Mesenteric fat pad (tissue), 1 donor: Measurements from ENCODE around the gene PRDX3. TPM values are rescaled to one million over a fixed set of nuclear protein-coding genes. Genes with fewer than 3 reads are reported as not detected.

Experiments used
- DNase-seq: peaks from one replicate; pipeline ENCODE4 v3.0.0-alpha.2; 2020; ENCODE audit warnings: low spot score
- long read RNA-seq: library from polyadenylated mRNA; unstranded; transcript quantifications from one replicate; pipeline ENCODE4 v2.0.0, GENCODE V29; 2020
- total RNA-seq: library from RNA; stranded (reverse); fragmentation: NEBNext Ultra II Directional; extraction: Animal tissue kit (Norgen Biotek cat#: 25700); gene quantifications from one replicate; pipeline ENCODE4 v1.2.1, GENCODE V29; 2021
- donor health status: DM: yes; HTN: yes; CAD: no.

The PRDX3 gene
- 141 TPM for total RNA-seq
- long read RNA-seq, transcript PRDX3-201 (7 exons, 1,591 nt): major isoform, 836 of 869 reads
- long read RNA-seq, partial matches to known transcripts: 19 of 869 reads
- long read RNA-seq, other reads (novel, unspliced or antisense): 12 of 869 reads

- DNase-seq: peak; percentile 96
These were observed at the start of gene PRDX3 for GRCh38 chr10:119178372-119179119. Gene PRDX3, minus strand, starts transcription at chr10:119178812. Its CDS starts 22 bp downstream, at chr10:119178790.

DNA sequence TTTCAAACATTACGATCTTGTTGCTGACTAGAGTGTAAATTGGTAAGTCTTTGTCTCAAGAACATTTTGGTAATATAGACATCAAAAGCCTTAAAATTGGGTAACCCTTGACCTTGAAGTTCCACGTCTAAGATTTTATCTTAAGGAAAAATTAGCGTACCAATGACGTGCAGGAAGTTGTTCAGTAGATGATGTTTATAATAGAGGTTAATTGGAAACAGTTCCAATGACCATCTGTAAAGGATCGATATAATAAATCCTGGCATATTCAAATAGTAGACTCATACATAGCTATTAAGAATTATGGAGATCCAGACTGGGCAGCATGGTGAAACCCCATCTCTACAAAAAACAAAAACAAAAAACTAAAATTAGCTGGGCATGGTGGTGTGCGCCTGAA lies 49.2 kb upstream of the PRDX3 start:
- DNase-seq: no peak

GRCh38 chr10:119225083-119225658 lies 46.6 kb upstream of the PRDX3 start:
- DNase-seq: no peak

DNA sequence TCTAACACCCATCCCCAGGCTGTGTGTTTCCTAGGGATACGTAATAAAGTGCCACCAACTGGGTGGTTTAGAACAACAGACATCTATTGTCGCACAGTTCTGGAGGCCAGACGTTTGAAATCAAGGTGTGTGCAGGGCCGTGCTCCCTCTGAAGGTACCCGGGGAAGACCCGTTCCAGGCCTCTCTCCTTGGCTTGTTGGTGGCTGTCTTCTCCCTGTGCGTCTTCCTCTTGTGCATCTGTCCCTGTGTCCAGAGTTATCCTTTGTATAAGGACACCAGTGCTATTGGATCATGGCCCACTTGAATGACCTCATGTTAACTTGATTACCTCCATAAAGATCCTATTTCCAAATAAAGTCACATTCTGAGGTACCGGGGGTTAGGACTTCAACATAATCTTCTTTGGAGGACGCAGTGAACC lies 44.4 kb upstream of the PRDX3 start:
- DNase-seq: no peak

- no peak for DNase-seq
These were observed 43.9 kb upstream of the PRDX3 start for GRCh38 chr10:119222537-119222936.

- no peak for DNase-seq
These were observed 43.1 kb upstream of the PRDX3 start for GRCh38 chr10:119221666-119222065.

DNA sequence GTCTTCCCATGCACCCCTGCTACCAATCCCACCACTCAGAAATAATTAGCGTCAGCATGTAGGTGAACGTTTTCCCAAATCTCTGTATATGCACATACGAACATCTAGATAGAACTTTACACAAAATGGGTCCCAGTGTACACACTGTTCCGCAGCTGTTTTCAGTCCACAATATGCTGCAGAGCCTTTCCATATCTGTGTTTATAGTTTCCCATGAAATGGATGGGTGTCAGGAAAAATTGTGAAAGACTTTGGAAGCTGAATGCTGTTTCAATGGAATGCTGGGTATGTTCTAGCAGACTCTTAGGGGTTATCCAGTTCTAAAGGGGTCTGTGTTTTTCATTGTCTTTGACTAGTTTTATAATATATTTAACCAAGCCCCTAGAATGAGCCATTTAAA lies 42.6 kb upstream of the PRDX3 start:
- no peak for DNase-seq

DNA sequence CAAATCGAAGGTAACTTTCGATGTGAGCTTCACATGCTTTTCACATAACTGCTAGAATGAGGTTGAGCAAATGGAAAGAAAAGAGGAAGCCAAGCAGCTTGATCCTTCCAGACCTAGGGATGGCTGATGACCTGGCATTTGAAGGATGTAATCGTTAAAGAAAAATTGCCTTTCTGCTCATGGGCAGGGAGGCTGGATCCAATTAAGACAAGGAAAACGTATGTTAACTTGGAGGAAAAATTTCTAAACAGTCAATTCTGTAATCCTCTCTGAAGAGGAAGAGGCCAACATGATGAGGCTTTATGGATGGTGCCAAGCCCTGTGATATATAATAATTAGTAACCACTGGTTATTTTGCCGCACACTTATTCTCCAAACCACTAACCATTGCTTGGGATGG lies 41.3 kb upstream of the PRDX3 start:
- no peak for DNase-seq

DNA sequence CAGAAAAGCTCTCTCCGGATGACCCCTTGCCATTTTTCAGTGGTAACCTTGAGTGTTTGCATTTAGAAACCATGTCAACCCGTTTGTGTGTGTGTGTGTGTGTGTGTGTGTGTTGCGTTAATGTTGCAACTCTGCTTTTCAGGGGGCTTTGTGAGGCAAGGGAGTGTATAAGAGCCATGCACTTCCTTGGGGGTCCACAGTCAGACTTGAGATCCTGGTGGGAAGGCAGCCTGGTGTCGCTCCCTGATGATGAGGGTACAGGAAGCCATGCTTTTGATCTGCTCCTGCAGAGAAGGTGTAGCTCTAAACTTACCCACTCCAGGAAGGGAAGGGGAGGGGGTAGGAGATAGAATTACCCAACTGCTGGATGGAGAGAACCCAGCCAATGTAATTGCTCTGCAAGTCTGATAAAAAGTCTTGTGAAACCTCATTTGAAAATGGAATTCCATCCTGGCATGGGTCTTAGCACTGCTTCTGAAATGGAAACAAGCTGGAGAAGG lies 39.4 kb upstream of the PRDX3 start:
- DNase-seq: no peak

DNA sequence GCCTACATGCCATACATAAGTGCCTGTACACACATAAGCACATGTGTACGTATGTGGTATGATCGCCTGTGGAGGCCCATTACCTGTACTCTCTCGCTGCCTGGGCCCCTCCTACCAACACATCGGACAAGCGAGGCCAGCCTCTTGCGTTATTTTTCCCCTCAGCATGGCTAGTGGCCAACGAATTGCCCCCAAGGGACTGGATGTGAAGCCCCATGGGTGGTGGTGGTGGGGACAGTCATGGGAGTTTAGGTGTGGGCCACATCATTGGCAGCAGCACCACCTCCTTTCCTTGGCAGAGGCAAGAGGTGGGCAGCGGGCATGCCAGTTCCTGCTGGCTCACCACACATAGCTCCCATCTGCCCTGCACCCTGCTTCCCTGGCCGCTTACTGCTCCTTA lies 38.8 kb upstream of the PRDX3 start:
- DNase-seq: no peak

DNA sequence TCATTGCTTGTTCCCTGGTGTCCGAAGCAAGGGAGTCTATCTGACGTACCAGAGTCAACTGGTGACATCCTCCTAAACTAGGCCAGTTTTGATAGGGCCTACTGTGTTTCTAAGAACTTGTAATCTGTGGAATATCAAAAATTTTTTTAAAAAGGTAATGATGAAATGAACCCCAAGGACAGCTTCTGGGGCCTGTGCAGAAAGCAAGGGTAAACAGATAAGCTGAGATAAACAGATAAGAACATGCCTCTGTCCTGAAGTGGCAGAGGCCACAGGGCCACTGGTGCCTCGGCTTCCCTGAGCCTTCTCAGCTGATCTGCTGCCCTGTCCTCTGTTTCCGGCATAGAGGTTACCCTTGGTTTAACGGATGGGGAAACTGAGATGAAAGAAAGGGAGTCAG lies 37.5 kb upstream of the PRDX3 start:
- no peak for DNase-seq

DNA sequence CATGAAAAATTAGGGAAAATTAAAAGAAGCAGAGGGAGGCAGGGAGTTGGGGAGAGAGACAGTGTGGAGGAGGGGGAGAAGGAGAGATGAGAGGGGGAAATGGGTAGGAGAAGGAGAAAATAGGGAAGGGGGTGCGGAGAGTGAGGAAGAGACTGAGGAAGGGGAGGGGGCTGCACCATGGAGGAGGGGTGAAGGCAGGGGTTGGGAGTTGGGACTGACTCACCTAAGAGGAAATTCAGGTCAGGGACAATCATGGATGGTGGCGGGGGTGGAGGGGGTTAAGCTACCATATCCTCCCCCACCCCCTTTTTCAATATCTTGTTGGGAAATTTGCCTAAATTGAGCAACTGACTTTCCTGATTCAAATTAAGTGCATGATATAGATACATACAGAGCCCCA lies 36.8 kb upstream of the PRDX3 start:
- DNase-seq: no peak

GRCh38 chr10:119211625-119212441 lies 33.2 kb upstream of the PRDX3 start:
- DNase-seq: no peak

DNA sequence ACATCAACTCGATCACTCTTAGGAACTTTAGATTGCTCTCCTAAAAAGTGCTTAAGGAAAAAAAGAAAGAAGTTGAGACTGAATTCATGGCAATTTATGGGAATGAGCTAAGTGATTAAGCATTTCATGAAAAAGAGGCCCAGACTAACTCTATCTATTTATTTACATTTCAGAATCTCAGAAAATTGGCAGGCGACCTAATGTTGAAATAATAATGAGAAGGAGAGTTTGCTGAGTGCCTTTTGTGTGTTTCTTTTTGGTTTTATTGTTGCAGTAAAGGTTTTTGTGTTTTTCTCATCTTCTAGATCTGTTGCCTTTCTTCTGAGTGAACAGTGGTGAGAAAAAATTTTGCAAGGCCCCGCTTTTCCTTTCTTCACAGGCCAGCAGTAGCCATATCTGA lies 32.6 kb upstream of the PRDX3 start:
- no peak for DNase-seq

- no peak for DNase-seq
These were observed 32.0 kb upstream of the PRDX3 start for GRCh38 chr10:119210633-119211032.

GRCh38 chr10:119209736-119210355 lies 31.2 kb upstream of the PRDX3 start:
- DNase-seq: no peak

DNA sequence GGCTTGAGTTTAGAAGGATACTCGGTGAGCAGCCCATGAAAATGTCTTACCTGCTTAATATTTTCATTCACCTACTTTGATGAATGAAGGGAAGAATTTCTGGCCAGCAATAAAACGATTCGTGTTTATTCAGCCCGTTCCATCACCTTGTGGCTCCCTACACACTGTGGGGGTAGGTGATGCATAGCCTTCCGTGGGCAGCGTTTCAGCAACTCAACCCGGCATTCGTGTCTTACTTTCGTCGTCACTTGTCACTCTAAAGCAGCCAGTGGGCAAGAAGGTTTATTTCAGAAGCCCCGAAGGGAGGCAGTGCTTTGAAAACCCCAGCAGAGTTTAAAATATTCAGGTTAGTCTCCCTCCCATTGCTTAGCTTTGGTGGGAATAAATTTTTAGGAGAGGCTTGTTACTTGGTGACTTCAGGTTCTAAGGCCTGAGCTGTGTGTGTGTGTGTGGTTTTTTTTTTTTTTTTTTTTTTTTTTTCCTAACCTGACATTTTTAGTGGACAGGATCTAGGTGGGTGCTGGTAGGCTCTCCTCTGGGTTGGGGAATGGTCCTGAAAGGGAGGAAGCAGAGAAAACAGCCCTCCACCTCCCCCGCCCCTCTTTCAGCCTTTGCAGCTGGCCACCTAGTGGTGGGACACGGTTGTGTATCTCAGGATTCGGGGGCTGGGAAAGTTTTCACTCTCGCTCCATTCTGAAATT lies 30.6 kb upstream of the PRDX3 start:
- no peak for DNase-seq

DNA sequence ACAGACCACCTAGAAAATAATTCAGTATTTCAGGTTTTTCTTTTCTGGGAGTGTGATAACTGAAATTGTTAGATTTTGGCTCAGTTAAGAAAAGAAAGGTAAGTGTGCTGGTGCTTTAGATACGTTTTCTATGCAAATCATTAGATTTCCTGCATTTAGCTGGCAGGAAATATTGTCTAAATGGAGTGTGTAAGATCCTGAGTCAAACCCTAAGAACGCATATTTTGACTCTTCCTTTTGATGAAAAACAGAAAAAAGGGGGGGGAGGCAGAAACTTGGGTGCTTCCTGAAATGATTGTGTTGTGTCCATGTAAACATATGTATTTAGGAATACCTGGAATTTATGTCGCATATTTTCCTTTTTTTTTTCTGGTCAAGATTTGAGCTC lies 29.9 kb upstream of the PRDX3 start:
- DNase-seq: no peak

- DNase-seq: no peak
These were observed 29.3 kb upstream of the PRDX3 start for GRCh38 chr10:119207713-119208552.

- peak; percentile 97 for DNase-seq
These were observed 28.7 kb upstream of the PRDX3 start, which contains the start of gene GRK5 for GRCh38 chr10:119207366-119207666. Gene GRK5, plus strand, starts transcription at chr10:119207571. Its CDS starts 347 bp downstream, at chr10:119207918.
